ENCODE data around the gene DNAJA4. TPM values are rescaled to one million over a fixed set of nuclear protein-coding genes. Genes with fewer than 3 reads are reported as not detected.
A peak's percentile ranks its signal among the peaks of the same experiment; 100 is the strongest.

DNAJA4 gene
- total and polyA plus RNA-seq, 2 of the 13 experiments (the other 11 are each of a cell fraction or from before 2014, with no cell fraction given): not detected

GRCh38 chr15:78322243-78322642 lies 57.9 kb downstream of the DNAJA4 start:
- Histone ChIP-seq H3K4me1 (ENCODE audit: insufficient read depth, low read length) (0 out of 2 replicates have a peak, but pooled peaks cover 6% of the 10 kb centered on the region), H3K9ac (ENCODE audit: insufficient read depth, low read depth, low read length) (no peak overlapping the region), H3K4me2 (ENCODE audit: low read depth, low read length) (no peak overlapping the region; the same call in 1 of the 2 replicates), H3K27me3 (ENCODE audit: control insufficient read depth in 1 of 2, insufficient read depth in 2 of 2, low read length in 2 of 2) (peaks cover 2 to 24% of the 10 kb centered on the region in 2 experiments; a peak in 3 of 5 replicates), H3K36me3 (replicated peaks in 1 of 2; ENCODE audit: control insufficient read depth in 1 of 2, insufficient read depth in 2 of 2, low read length in 2 of 2) (no peaks in the 10 kb centered on the region), H3K4me3 (replicated peaks in 1 of 3; ENCODE audit: insufficient read depth in 1 of 3, low read depth in 2 of 3, low read length in 3 of 3) (peak overlapping the region in 1 of 3 experiments; percentile 3; a peak in 1 of 6 replicates), H3K9me3 (ENCODE audit: low read length) (no peaks in the 10 kb centered on the region), H4K20me1 (ENCODE audit: insufficient read depth, low read length) (no peaks in the 10 kb centered on the region), H2AFZ (ENCODE audit: low read length) (no peak overlapping the region), H3K79me2 (ENCODE audit: insufficient read depth, low read length) (no peaks in the 10 kb centered on the region), H3K27ac (ENCODE audit: extremely low read length, insufficient read depth, low read length) (no peak overlapping the region)
- in situ Hi-C loops (cut with HindIII; ENCODE audit: extremely low pct_ligation_motif_present, low pct_unique_long_range_greater_than_20kb) (no loop called here), intact Hi-C loops (cut with micrococcal nuclease; ENCODE audit: unreplicated experiment) (no loop called here)
- DNase-seq (ENCODE audit: low spot score): no peak
- BruUV-seq (replicated peaks): no TSS peak
- 0% methylated on average over 2 of the region's 15 CpGs for WGBS (ENCODE audit: low lambda C conversion rate)
- POLR2A ChIA-PET: interaction anchor here (1.4 kb wide), 1 partner anchor 116 kb away, joined by 4 read pairs; the partner anchor contains the start of gene IREB2
- TF ChIP-seq SAP130 (CRISPR knock-in tag; IDR thresholded peaks at IDR 0.05; ENCODE audit: low read depth): no peak
- peak; percentile 48 for TF ChIP-seq CREB1 (IDR thresholded peaks at IDR 0.05)
- no peak for TF ChIP-seq CREB1 (CRISPR knock-in tag; IDR thresholded peaks at IDR 0.05)
- no peak for TF ChIP-seq MIER3 (CRISPR knock-in tag; IDR thresholded peaks at IDR 0.05; ENCODE audit: borderline replicate concordance)
- TF ChIP-seq ZFAT (CRISPR knock-in tag; conservative IDR thresholded peaks at IDR 0.05): no peak
- no peak for TF ChIP-seq ZBTB25 (CRISPR knock-in tag; IDR thresholded peaks at IDR 0.05)
- TF ChIP-seq TBX3 (IDR thresholded peaks at IDR 0.05; ENCODE audit: borderline replicate concordance): no peak
- TF ChIP-seq ATF7 (IDR thresholded peaks at IDR 0.05): peak; percentile 12; the same call in 1 of the 2 replicates
- TF ChIP-seq ATF7 (CRISPR knock-in tag; IDR thresholded peaks at IDR 0.05): no peak
- TF ChIP-seq ZNF558 (CRISPR knock-in tag; IDR thresholded peaks at IDR 0.05; ENCODE audit: borderline replicate concordance): no peak
- TF ChIP-seq NRL (CRISPR knock-in tag; IDR thresholded peaks at IDR 0.05; ENCODE audit: borderline replicate concordance): no peak
- no peak for TF ChIP-seq HNRNPK (IDR thresholded peaks at IDR 0.05; ENCODE audit: low read depth, low read length, poor library complexity, severe bottlenecking)
- TF ChIP-seq, protein P1, sequence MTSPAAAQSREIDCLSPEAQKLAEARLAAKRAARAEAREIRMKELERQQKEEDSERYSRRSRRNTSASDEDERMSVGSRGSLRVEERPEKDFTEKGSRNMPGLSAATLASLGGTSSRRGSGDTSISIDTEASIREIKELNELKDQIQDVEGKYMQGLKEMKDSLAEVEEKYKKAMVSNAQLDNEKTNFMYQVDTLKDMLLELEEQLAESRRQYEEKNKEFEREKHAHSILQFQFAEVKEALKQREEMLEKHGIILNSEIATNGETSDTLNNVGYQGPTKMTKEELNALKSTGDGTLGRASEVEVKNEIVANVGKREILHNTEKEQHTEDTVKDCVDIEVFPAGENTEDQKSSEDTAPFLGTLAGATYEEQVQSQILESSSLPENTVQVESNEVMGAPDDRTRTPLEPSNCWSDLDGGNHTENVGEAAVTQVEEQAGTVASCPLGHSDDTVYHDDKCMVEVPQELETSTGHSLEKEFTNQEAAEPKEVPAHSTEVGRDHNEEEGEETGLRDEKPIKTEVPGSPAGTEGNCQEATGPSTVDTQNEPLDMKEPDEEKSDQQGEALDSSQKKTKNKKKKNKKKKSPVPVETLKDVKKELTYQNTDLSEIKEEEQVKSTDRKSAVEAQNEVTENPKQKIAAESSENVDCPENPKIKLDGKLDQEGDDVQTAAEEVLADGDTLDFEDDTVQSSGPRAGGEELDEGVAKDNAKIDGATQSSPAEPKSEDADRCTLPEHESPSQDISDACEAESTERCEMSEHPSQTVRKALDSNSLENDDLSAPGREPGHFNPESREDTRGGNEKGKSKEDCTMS (CRISPR knock-in tag; conservative IDR thresholded peaks at IDR 0.05): no peak
- TF ChIP-seq SATB2 (CRISPR knock-in tag; IDR thresholded peaks at IDR 0.05): no peak
- TF ChIP-seq RCOR2 (CRISPR knock-in tag; IDR thresholded peaks at IDR 0.05): no peak
- TF ChIP-seq SMARCC2 (IDR thresholded peaks at IDR 0.05): no peak
- no peak for TF ChIP-seq TAF1 (CRISPR knock-in tag; IDR thresholded peaks at IDR 0.05)
- no peak for ATAC-seq
- CTCF ChIA-PET (ENCODE audit: low intra/inter-chr PET ratio, low total read pairs): no interaction called here
- FAIRE-seq: no peak

Measured in HepG2 (cell line).